Limb (tissue), 2 donors: Measurements from ENCODE around the gene TOM1L2.

Source experiments
- DNase-seq, 2 donors: peaks; one replicate each; pipeline ENCODE4 v3.0.0-alpha.2; 2016; ENCODE audit errors: extremely low spot score in 2 of 2

Gene TOM1L2

DNA sequence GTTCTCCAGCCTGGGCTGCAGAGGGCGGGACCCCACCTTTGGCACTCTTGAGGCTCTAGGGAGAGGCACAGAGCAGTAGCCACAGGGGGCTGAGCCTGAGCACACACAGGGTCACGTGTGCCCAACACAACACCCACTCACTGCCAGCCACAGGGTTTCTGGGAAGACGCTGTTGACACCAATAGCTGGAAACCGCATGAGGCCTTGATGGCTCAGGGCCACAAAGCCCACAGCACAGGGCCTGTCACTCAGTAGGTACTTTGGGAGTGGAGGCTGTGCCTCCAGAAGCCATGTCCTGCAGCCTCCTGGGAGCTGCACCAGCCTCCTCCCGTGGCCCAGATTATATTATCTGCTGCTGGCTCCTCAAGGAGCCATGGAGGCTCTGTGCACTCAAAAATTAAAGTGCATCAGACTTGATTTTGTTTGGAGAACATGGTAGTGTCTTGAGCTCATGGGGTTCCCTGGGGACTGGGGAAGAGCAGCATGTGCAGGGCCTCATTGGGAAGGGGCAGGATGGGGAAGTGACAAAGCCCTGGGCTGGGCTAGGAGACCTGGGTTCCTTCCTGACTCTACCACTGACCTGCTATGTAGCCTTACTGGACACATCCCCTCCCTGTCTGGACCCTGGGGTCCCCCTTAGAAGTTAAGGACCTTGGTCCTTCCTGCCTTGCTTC is 122.9 kb downstream of the TOM1L2 start:
- no peak for DNase-seq

DNA sequence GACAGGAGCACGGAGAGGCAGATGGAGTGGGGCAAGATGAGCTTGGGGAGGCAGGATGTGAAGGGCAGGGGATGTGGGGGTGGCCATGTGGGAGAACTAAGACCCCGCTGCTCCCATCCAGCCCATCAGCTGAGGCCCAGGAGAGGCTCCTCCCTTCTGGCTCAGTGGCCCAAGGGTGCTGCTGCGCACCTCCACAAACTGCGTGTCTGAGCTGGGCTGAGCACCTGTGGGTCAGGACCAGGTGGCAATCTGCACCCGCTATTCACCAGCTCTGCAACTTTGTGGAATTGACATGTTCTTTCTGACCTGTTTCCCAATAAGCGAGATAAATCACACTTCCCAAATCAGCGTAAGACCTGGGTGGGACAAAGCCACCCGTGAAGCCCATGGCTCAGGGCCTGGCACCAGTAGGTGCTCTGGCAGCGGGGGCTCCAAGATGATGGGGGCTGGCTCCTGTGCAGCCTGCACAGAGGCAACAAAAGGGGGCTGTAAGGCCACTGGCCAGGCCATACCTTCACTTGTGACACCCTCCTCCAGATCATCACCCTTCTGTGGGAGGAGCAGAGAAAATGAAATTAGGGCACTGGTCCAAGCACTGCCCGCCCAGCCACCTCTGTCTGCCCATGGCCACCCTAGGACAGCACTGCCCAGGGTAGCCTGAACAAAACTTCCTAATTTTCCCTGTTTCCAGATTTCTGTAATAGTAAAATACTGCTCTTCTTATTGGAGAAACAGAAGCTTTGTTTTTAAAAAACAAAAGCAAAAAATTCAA is 123.7 kb downstream of the TOM1L2 start:
- no peak for DNase-seq

DNA sequence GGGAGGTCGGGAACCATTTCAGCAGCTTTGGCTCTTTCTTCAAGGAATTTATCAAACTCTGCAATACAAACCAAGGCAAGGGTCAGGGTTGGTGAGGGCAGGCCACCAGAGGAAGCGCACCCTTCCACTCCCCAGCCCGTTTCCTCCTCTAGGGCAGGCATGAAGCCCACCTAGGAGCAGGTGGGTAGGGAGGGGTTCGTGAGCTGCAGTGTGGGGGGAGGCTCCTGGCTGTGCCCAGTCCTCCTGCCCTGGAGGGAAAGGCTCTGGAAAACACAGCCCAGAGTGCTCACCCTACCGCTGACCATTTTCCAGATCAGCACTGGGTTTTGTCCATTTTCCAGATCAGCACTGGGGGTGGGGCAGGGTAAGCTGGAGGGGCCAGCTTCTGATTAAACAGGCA is 124.5 kb downstream of the TOM1L2 start:
- no peak for DNase-seq

DNA sequence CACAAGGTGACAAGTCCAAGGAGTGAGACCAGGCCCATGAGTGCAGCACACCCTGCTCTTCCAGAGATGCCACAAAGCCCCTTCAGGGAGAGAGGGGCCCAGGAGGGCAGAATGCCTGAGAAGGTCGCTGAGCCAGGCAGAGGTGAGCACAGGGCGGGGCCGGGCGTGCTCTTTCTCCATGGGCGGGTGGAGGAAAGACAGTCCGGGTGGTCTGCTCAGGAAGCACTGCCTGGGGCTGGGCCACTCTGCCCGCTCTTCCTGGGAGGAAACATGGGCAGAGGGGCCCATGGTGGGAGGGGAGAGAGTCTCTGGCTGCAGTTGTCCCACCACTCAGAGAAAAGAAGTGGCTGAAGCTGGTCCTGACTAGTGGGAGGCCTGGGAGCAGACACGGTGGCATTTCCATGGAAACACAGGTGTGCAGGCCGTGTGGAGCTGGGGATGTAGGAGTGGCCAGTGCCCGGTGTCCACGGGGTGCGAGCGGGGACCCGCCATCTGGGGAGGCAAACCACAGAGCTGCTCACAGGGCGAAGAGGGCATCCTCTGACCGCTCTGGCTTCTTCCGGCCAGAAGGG is 125.0 kb downstream of the TOM1L2 start:
- no peak for DNase-seq

DNA sequence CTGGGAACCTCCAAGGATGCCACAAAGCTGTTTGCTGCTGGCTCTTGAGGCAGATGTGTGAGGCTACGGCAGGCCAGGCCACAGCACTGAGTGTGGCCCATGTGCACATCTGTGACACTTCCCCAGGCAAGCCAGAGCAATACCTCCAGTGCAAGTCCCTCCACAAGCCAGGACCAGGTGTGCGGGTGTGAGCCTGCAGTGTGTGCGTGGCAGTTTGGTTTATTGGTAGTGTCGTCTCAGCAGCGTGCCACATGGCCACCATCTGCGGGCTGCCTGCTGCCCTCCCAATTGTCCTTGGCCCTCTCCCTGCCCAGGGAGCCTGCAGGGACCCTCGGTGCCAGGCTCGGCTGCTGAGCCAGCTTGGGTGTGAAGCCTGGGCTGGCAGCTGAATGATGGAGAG is 125.6 kb downstream of the TOM1L2 start:
- no peak for DNase-seq

DNA sequence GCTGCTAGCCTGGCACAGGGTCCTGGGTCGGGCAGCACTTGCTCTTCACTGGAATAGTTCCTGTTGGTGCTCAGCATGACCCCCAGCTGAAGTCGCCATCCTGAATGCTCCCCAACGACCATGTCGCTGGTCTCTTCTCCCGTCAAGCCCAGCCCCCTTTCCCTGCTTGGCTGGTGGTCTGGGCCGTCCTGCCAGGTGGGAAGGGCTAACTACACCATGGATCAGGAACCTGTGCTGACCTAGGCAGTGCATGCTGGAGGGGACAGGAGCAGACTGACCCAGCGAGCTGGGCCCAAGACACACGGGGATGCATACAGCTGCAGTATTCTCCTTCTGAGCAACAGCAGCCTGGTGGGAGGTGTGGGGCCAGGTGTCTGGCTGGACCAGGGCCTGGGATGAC is 126.2 kb downstream of the TOM1L2 start:
- no peak for DNase-seq

- peak in 1 of 2 donors; percentile 29 for DNase-seq
These were observed 127.0 kb downstream of the TOM1L2 start for GRCh38 chr17:17845046-17845775.

DNA sequence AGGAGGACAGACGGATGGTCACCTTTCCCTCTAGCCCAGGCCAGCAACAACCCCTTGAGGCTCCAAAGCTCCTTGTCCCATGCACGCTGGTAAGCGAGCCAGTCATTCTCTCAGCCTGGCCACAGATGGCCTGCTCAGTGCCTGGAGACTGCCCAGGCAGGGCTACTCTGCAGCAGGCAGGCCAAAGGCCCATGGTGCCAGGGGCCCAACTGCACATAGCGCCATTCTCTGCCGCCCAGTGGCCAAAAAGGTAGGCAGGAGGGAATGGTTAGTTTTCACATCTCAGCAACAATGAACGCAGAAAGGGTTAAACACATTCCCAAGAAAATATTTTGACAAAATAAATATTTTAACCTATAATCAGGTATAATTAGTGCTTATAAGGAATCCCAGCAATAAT is 127.7 kb downstream of the TOM1L2 start:
- no peak for DNase-seq

DNA sequence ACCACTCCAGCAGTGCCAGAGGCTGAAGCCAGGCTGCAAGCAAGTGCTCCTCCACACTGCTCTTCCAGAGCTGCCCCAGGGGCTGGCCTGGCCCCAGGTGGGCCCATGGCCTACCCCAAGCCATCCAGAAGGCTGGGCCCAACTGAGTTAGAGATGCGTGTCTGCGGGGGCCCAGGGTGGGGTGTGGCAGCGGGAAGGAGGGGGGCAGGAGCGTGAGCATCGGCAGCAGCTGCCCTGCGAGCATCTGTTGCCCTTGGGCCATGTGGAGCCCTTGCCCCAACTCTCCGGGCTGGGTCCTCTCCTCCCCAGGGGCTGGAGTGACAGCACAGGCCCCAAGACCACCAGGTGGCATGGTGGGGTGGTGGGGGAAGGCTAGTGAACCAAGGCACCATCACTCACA is 128.1 kb downstream of the TOM1L2 start:
- DNase-seq, result peak in 1 of 2 donors; percentile 35

GRCh38 chr17:17843096-17843495 is 129.1 kb downstream of the TOM1L2 start:
- DNase-seq, result no peak

DNA sequence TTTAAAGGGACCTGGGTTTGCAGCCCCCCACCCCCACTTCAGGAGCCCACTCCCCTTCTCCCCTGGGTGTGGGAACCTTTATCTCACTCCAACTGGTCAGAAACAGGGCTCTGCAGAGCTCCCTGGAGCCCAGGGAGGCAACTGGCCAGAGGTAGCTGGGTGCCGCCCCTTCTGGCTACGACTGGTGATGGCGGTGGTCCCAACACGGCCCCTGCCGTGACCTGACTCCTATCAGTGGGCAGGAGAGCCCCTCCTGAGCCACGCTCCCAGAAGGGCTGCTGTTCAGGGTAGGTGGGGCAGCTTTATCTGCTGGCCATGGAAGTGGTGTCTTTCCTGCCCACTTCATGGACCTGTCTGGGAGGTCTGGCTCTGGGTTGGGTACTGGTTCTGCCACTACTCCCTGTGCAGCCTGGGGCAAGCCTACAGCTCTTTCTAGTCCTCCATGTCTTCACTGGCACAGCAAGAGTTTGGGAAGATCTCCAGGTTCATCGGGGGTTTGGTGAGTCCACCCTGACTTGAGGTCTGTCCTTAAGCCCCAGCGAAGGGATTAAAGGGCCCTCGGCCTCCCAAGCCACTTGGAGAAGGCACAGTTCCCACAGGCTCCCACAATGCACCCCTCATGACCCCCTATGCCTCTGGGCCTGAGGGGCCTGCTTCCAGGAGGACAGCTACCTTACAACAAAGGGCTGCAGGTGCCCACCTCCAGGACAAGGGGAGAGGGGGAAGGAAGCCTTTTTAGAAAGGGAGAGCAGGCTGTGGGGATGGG is 129.9 kb downstream of the TOM1L2 start:
- no peak for DNase-seq

- no peak for DNase-seq
These were observed 130.6 kb downstream of the TOM1L2 start for GRCh38 chr17:17841601-17842025.

GRCh38 chr17:17840751-17841591 is 131.2 kb downstream of the TOM1L2 start:
- peak in 1 of 2 donors; percentile 29 for DNase-seq

DNA sequence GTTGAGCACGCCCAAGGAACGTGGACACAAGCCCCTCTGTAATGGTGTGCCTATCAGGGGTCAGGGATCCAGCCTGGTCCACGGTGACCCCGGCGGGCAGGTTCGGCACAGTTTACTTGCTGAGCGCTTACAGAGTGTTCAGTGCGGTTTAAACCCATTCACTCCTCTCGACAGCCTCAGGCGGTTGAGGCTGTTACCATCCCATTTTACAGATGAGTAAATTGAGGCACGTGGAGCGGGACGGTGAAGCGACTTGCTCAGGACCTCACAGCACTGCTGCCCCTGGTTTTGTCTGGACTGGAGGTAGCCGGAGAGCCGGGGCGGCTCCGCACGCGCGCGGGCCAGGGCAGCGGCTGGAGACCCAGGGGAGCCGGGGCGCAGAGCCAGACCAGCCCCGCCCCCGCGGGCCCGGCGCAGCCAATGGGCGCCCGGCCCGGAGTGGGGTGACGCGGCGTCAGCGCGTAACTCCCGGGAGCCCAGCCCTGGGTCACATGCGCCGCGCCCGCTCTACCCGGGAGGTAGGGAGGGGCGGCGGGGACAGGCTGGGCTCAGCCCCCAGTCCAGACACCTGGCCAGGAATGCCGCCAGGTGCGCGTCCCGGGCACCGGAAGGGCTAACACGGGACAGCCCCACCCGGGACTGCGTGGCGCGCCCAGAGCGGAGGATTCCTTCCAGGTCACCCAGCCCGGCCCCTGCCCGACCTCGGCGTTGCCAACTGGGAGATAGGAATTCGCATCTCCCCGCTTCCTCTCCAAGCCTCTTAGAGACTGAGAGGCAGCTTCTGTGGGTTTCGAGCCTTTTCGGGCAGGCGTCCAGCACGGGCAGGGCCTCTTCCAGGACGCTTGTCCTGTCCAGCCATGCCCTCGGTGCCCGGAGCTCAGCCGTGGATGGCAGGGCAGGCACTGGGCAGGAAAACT is 132.2 kb downstream of the TOM1L2 start:
- peak; percentile 46 to 85 for DNase-seq

GRCh38 chr17:17837966-17838962 is 133.9 kb downstream of the TOM1L2 start:
- DNase-seq, result no peak

- no peak for DNase-seq
These were observed 134.8 kb downstream of the TOM1L2 start for GRCh38 chr17:17837380-17837821.

- DNase-seq, result peak; percentile 60 to 78
These were observed 135.3 kb downstream of the TOM1L2 start, which contains the start of gene SREBF1 for GRCh38 chr17:17836818-17837379. Gene SREBF1 (minus strand): TSS chr17:17836986. CDS start chr17:17836817, 169 bp downstream.
